Upper lobe of left lung (tissue), 4 donors: ENCODE measurements around the gene CACUL1.

ENCODE experiments used
- POLR2A ChIP-seq, 4 donors: fragments of 450-650 bp; IDR thresholded peaks; one replicate each; pipeline ENCODE4 v1.5.1; 2016 to 2017; ENCODE audit warnings: antibody characterized with exemption in 4 of 4, mild to moderate bottlenecking in 2 of 4
- POLR2AphosphoS5 ChIP-seq, 2 donors: sonication (generic); formaldehyde crosslinking; IDR thresholded peaks; one replicate each; pipeline ENCODE4 v1.5.1; 2017; ENCODE audit warnings: antibody characterized with exemption in 2 of 2
- TF ChIP-seq, protein P1 (sequence below), 6 experiments: fragments of 450-650 bp in 4 of 6; fragments of 200-600 bp in 2 of 6; sonication (generic) in 2 of 6; IDR thresholded peaks; one replicate each; pipeline ENCODE4 v1.5.1; 2016 to 2019; ENCODE audit warnings: antibody characterized with exemption in 6 of 6

GRCh38 chr10:118804262-118804773, 49.5 kb upstream of the CACUL1 start:
- TF ChIP-seq, protein P1, sequence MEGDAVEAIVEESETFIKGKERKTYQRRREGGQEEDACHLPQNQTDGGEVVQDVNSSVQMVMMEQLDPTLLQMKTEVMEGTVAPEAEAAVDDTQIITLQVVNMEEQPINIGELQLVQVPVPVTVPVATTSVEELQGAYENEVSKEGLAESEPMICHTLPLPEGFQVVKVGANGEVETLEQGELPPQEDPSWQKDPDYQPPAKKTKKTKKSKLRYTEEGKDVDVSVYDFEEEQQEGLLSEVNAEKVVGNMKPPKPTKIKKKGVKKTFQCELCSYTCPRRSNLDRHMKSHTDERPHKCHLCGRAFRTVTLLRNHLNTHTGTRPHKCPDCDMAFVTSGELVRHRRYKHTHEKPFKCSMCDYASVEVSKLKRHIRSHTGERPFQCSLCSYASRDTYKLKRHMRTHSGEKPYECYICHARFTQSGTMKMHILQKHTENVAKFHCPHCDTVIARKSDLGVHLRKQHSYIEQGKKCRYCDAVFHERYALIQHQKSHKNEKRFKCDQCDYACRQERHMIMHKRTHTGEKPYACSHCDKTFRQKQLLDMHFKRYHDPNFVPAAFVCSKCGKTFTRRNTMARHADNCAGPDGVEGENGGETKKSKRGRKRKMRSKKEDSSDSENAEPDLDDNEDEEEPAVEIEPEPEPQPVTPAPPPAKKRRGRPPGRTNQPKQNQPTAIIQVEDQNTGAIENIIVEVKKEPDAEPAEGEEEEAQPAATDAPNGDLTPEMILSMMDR (IDR thresholded peaks at IDR 0.05), result no peak
- no peak for TF ChIP-seq POLR2A (IDR thresholded peaks at IDR 0.05)
- TF ChIP-seq POLR2AphosphoS5 (IDR thresholded peaks at IDR 0.05), result no peak
